ENCODE data around the gene PLK4.

The PLK4 gene

DNA sequence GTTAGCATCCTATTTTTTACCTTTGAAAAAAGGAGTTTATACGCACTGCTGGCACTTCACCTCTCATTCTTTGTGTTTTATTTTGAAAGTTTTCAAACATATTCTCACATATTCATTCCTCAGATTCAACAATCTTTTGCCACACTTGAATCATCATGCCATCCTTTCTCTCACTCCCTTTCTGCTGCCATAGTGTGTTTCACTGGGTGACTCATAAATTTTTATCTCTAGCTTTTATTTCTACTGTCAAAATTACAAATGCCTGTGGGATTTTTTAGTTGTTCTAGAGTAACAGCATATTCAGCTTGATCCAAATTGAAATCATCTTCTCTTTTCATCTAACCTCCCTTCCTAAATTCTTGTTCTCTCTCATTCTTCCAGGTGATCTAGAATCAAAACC is 56.3 kb downstream of the PLK4 start:
- no peaks in the 10 kb centered on the region for H3K27me3 ChIP-seq (replicated peaks)
- in situ Hi-C loops (cut with HindIII; ENCODE audit: low pct_ligation_motif_present, low sequenced_read_pairs) = no loop called here
- H3K27ac ChIP-seq = peak overlapping the region; percentile 11
- peak; percentile 4 for DNase-seq
- H3K36me3 ChIP-seq (replicated peaks) = peaks cover 1% of the 10 kb centered on the region
- H3K4me3 ChIP-seq (ENCODE audit: low read depth, low read length) = no peak overlapping the region
- TF ChIP-seq, protein P1, sequence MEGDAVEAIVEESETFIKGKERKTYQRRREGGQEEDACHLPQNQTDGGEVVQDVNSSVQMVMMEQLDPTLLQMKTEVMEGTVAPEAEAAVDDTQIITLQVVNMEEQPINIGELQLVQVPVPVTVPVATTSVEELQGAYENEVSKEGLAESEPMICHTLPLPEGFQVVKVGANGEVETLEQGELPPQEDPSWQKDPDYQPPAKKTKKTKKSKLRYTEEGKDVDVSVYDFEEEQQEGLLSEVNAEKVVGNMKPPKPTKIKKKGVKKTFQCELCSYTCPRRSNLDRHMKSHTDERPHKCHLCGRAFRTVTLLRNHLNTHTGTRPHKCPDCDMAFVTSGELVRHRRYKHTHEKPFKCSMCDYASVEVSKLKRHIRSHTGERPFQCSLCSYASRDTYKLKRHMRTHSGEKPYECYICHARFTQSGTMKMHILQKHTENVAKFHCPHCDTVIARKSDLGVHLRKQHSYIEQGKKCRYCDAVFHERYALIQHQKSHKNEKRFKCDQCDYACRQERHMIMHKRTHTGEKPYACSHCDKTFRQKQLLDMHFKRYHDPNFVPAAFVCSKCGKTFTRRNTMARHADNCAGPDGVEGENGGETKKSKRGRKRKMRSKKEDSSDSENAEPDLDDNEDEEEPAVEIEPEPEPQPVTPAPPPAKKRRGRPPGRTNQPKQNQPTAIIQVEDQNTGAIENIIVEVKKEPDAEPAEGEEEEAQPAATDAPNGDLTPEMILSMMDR (IDR thresholded peaks at IDR 0.05; ENCODE audit: low read depth, low read length, missing control alignments) = no peak
